GM23338 (cell line): Measurements from ENCODE around the gene XPNPEP1.

Experiments
- CREB1 ChIP-seq: fragments of 250-450 bp; sonication (Bioruptor Pico); IDR thresholded peaks from 2 replicates; pipeline ENCODE4 v1.5.0; 2020; ENCODE audit warnings: low read depth, mild to moderate bottlenecking, moderate library complexity
- EZH2 ChIP-seq: fragments of 200-600 bp; sonication (generic); IDR thresholded peaks from one replicate; pipeline ENCODE4 v1.8.0; 2017; ENCODE audit warnings: antibody characterized with exemption, mild to moderate bottlenecking, low read depth; ENCODE audit not compliant: unreplicated experiment
- EZH2phosphoT487 ChIP-seq: fragments of 200-600 bp; sonication (generic); IDR thresholded peaks from one replicate; pipeline ENCODE4 v1.8.1; 2018; ENCODE audit warnings: antibody characterized with exemption; ENCODE audit not compliant: unreplicated experiment
- JUNB ChIP-seq: IDR thresholded peaks from one replicate; pipeline ENCODE4 v1.6.1; 2016; ENCODE audit warnings: antibody characterized with exemption; ENCODE audit not compliant: unreplicated experiment
- POLR2AphosphoS5 ChIP-seq: IDR thresholded peaks from 2 replicates; pipeline ENCODE4 v1.6.1; 2016; ENCODE audit warnings: antibody characterized with exemption, low read depth
- ZNF114 ChIP-seq: fragments of 250-450 bp; sonication (Bioruptor Pico); IDR thresholded peaks from 2 replicates; pipeline ENCODE4 v1.5.0; 2020; ENCODE audit warnings: mild to moderate bottlenecking, moderate library complexity
- TF ChIP-seq, protein P1 (sequence below), 2 experiments: fragments of 200-600 bp in 1 of 2; sonication (generic) in 1 of 2; conservative IDR thresholded peaks; 2 replicates each; pipeline versions ENCODE4 v1.5.1 to v1.6.1; 2016 to 2017; ENCODE audit warnings: antibody characterized with exemption in 2 of 2, low read depth in 2 of 2, mild to moderate bottlenecking in 2 of 2, moderate library complexity in 1 of 2

DNA sequence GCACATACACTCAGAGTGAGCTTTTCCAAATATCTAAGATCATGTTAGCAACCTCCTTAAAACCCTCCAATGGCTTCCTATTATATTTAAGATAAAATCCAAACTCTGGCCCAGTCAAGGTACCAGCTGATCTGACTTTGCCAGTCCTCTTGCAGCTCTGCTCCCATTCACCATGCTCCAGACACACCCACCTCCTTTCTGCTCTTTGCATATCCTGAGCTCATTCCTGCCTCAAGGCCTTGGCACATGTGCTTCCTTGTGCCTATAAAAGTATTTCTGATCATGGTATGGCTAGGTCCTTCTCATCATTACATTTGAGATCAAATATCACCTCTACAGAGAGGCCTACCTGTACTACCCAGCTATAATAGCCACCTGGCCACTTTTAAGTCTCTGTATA is 27.5 kb downstream of the XPNPEP1 start:
- TF ChIP-seq JUNB (no peak), EZH2phosphoT487 (no peak), EZH2 (no peak), POLR2AphosphoS5 (no peak), ZNF114 (CRISPR knock-in tag) (no peak), CREB1 (CRISPR knock-in tag) (no peak)
- TF ChIP-seq, protein P1, sequence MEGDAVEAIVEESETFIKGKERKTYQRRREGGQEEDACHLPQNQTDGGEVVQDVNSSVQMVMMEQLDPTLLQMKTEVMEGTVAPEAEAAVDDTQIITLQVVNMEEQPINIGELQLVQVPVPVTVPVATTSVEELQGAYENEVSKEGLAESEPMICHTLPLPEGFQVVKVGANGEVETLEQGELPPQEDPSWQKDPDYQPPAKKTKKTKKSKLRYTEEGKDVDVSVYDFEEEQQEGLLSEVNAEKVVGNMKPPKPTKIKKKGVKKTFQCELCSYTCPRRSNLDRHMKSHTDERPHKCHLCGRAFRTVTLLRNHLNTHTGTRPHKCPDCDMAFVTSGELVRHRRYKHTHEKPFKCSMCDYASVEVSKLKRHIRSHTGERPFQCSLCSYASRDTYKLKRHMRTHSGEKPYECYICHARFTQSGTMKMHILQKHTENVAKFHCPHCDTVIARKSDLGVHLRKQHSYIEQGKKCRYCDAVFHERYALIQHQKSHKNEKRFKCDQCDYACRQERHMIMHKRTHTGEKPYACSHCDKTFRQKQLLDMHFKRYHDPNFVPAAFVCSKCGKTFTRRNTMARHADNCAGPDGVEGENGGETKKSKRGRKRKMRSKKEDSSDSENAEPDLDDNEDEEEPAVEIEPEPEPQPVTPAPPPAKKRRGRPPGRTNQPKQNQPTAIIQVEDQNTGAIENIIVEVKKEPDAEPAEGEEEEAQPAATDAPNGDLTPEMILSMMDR (conservative IDR thresholded peaks at IDR 0.05; ENCODE audit: low read depth in 2 of 2) = no peak
